Tibial nerve (tissue), 4 donors: ENCODE results near the gene KIF1A. TPM values are rescaled to one million over a fixed set of nuclear protein-coding genes. Genes with fewer than 3 reads are reported as not detected.

Experiments used
- DNase-seq, 2 donors: peaks; one replicate each; pipeline ENCODE4 v3.0.0-alpha.2; 2019; ENCODE audit warnings: low spot score in 2 of 2
- H3K27ac ChIP-seq, 4 donors: fragments of 200-600 bp; sonication (generic) in 3 of 4; one replicate each; pipeline ENCODE4 v1.5.1; 2017 to 2019; ENCODE audit warnings: mild to moderate bottlenecking in 1 of 4
- H3K27me3 ChIP-seq, 2 donors: fragments of 200-600 bp; sonication (generic) in 1 of 2; one replicate each; pipeline versions ENCODE4 v1.5.1 to v1.6.0; 2017 to 2019
- H3K36me3 ChIP-seq, 3 donors: fragments of 200-600 bp; sonication (generic); one replicate each; pipeline ENCODE4 v1.5.1; 2018 to 2019
- H3K4me1 ChIP-seq, 4 donors: fragments of 200-600 bp; sonication (generic) in 3 of 4; one replicate each; pipeline ENCODE4 v1.5.1; 2017 to 2019
- H3K4me3 ChIP-seq, 4 donors: fragments of 200-600 bp; sonication (generic) in 3 of 4; one replicate each; pipeline ENCODE4 v1.5.1; 2017 to 2019; ENCODE audit warnings: mild to moderate bottlenecking in 1 of 4, moderate library complexity in 1 of 4
- H3K9me3 ChIP-seq, 4 donors: fragments of 200-600 bp; sonication (generic) in 3 of 4; one replicate each; pipeline ENCODE4 v1.5.1; 2017 to 2019
- EP300 ChIP-seq, 2 donors: sonication (generic); formaldehyde crosslinking; IDR thresholded peaks; one replicate each; pipeline ENCODE4 v1.6.1; 2017; ENCODE audit warnings: antibody characterized with exemption in 2 of 2, mild to moderate bottlenecking in 1 of 2
- POLR2A ChIP-seq, 2 donors: fragments of 450-650 bp; IDR thresholded peaks; one replicate each; pipeline ENCODE4 v1.6.1; 2017; ENCODE audit warnings: antibody characterized with exemption in 2 of 2, mild to moderate bottlenecking in 2 of 2, moderate library complexity in 2 of 2
- WGBS, 2 donors: methylation state at CpG; one replicate each; pipeline ENCODE4 v1.1.5; 2018; 5-methylcytosine and 5-hydroxymethylcytosine counted together
- total RNA-seq, 4 donors: library from RNA; depleted of rRNA; stranded (reverse); fragments of >200 nt; gene quantifications; one replicate each; pipeline ENCODE4 v1.1.0, GENCODE V29; 2016
- TF ChIP-seq, protein P1 (sequence below), 5 experiments: fragments of 200-600 bp in 3 of 5; fragments of 450-650 bp in 2 of 5; sonication (generic) in 3 of 5; IDR thresholded peaks; one replicate each; pipeline ENCODE4 v1.5.1; 2016 to 2019; ENCODE audit warnings: antibody characterized with exemption in 5 of 5, mild to moderate bottlenecking in 3 of 5, moderate library complexity in 2 of 5

The KIF1A gene
- total RNA-seq, 4 donors from 2014 or later, result 31.9 to 82.2 (median 45.3) TPM

DNA sequence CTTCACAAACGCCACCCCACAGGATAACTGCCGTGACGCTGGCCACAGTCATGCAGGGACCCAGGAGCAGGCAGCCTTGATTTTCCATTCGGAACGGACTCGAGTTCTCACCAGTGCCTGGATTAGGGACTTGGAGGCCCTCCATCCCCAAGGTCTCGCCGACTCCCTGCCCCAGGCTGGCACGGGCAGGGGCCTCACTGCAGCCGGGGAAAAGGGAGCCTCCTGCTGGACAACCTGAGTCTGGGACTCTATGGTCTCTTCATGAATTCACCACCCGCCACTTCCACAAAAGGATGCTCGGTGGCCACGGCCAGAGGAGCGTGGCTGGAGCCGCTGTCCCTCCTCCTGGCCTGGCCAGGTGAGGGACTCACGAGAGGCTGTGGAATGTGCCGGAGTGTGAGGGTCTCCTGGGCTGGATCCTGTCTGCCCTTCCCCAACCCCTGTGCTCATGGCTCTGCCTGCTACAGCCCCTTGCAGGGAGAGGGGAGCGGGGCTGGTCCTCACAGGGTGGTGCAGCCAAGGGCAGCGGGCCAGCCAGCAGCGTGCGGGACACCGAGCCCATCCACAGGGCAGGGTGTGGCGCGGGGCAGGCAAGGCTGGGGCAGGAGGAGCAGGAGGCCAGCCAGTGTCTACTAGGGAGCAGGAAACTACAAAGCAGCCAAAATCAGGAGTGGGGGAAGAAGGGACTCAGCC, 86.1 kb downstream of the KIF1A start:
- H3K27me3 ChIP-seq, result peaks cover 0 to 22% of the 10 kb centered on the region in 2 donors
- no peak overlapping the region for H3K4me3 ChIP-seq
- TF ChIP-seq EP300 (IDR thresholded peaks at IDR 0.05), result no peak
- no peaks in the 10 kb centered on the region for H3K4me1 ChIP-seq
- WGBS, 2 donors, result 76 to 83% methylated on average over 13 to 20 of the region's 24 CpGs
- DNase-seq, result no peak
- H3K27ac ChIP-seq, result no peak overlapping the region
- peaks cover 0 to 18% (median 0%) of the 10 kb centered on the region in 3 donors for H3K36me3 ChIP-seq
- no peaks in the 10 kb centered on the region for H3K9me3 ChIP-seq

DNA sequence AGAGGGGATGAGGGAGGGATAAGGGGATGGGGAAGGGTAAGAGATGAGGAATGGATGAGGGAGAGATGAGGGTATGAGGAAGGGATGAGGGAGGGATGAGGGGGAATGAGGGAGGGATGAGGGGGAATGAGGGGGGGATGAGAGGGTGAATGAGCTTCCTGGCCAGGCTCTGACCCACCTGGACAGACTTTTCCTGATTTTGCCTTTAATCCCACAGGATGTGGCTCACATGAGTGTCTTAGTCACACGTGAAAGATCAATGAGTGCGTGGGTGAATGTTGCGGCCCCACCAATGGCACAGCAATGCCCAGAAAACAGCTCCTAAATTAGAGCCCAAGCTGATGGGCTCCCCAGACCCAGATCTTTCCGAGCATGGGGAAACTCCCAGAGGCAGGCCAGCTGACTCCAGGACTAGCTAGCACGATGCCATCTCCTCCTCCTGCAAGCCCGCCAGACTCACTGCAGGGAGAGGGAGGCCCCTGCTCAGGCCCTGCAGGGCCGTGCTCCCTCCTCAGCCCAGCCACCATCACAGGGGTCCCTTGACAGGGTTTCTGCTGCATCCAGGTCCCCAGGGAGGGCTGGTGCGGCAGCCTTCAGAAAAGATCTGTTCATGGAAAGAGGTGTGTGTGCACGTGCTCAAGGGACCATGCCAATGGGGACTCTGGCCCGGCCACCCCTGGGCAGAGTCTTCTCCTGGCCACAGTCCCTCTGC, 87.0 kb downstream of the KIF1A start:
- Histone ChIP-seq H3K4me3 (no peak overlapping the region), H3K4me1 (no peaks in the 10 kb centered on the region), H3K36me3 (peaks cover 0 to 18% (median 0%) of the 10 kb centered on the region in 3 donors), H3K27me3 (peaks cover 0 to 22% of the 10 kb centered on the region in 2 donors), H3K9me3 (no peaks in the 10 kb centered on the region), H3K27ac (no peak overlapping the region)
- TF ChIP-seq EP300 (IDR thresholded peaks at IDR 0.05) (no peak), POLR2A (IDR thresholded peaks at IDR 0.05) (no peak)
- TF ChIP-seq, protein P1, sequence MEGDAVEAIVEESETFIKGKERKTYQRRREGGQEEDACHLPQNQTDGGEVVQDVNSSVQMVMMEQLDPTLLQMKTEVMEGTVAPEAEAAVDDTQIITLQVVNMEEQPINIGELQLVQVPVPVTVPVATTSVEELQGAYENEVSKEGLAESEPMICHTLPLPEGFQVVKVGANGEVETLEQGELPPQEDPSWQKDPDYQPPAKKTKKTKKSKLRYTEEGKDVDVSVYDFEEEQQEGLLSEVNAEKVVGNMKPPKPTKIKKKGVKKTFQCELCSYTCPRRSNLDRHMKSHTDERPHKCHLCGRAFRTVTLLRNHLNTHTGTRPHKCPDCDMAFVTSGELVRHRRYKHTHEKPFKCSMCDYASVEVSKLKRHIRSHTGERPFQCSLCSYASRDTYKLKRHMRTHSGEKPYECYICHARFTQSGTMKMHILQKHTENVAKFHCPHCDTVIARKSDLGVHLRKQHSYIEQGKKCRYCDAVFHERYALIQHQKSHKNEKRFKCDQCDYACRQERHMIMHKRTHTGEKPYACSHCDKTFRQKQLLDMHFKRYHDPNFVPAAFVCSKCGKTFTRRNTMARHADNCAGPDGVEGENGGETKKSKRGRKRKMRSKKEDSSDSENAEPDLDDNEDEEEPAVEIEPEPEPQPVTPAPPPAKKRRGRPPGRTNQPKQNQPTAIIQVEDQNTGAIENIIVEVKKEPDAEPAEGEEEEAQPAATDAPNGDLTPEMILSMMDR (IDR thresholded peaks at IDR 0.05), result no peak
- no peak for DNase-seq
- 74 to 75% methylated on average over 10 of the region's 10 CpGs for WGBS, 2 donors

DNA sequence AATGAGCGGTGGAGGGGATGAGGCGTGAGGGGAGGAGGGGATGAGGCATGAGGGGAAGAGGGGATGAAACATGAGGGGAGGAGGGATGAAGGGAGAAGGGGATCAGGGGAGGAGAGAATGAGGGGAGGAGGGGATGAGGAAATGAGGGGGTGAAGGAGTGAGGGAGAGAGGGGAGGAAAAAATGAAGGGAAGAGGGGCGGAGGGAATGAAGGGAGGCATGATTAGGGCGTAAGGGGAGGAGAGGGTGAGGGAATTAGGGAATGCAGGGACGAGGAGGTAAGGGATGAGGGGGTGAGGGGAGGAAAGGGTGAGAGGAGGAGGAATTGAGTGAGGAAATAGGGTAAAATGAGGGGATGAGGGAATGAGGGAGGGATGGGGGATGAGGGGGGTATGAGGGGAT, 87.8 kb downstream of the KIF1A start:
- Histone ChIP-seq H3K36me3 (peaks cover 0 to 19% (median 0%) of the 10 kb centered on the region in 3 donors), H3K27ac (no peak overlapping the region), H3K4me3 (no peak overlapping the region), H3K4me1 (no peaks in the 10 kb centered on the region), H3K27me3 (peaks cover 0 to 22% of the 10 kb centered on the region in 2 donors), H3K9me3 (no peaks in the 10 kb centered on the region)
- 80 to 94% methylated on average over 5 of the region's 5 CpGs for WGBS, 2 donors
- TF ChIP-seq, protein P1 (IDR thresholded peaks at IDR 0.05), result no peak
- TF ChIP-seq POLR2A (IDR thresholded peaks at IDR 0.05), result no peak
- no peak for TF ChIP-seq EP300 (IDR thresholded peaks at IDR 0.05)
- DNase-seq, result no peak

DNA sequence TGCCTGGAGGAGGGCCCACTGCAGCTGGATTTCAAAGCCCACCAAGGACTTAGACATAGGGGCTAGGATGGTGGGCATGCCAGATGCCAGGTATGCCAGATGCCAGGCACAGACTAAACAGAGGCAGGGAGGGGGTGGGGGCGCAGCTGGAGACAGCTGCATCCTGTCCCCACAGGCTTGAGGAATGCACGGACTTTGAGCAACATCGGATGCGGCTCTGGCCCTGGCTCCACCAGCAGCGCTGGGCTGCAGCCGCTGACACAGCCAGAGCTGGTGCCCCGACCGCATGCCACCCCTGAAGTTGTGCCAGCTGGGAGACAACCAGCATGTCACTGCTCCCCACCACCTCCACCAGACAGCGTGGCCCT, 88.9 kb downstream of the KIF1A start:
- no peaks in the 10 kb centered on the region for H3K9me3 ChIP-seq
- 34 to 54% methylated on average over 6 to 7 of the region's 9 CpGs for WGBS, 2 donors
- H3K27ac ChIP-seq, result no peak overlapping the region
- H3K4me1 ChIP-seq, result no peaks in the 10 kb centered on the region
- peaks cover 0 to 22% of the 10 kb centered on the region in 2 donors for H3K27me3 ChIP-seq
- no peak overlapping the region for H3K4me3 ChIP-seq
- TF ChIP-seq POLR2A (IDR thresholded peaks at IDR 0.05), result no peak
- TF ChIP-seq, protein P1 (IDR thresholded peaks at IDR 0.05), result no peak
- DNase-seq, result no peak
- H3K36me3 ChIP-seq, result peaks cover 0 to 12% (median 0%) of the 10 kb centered on the region in 3 donors

DNA sequence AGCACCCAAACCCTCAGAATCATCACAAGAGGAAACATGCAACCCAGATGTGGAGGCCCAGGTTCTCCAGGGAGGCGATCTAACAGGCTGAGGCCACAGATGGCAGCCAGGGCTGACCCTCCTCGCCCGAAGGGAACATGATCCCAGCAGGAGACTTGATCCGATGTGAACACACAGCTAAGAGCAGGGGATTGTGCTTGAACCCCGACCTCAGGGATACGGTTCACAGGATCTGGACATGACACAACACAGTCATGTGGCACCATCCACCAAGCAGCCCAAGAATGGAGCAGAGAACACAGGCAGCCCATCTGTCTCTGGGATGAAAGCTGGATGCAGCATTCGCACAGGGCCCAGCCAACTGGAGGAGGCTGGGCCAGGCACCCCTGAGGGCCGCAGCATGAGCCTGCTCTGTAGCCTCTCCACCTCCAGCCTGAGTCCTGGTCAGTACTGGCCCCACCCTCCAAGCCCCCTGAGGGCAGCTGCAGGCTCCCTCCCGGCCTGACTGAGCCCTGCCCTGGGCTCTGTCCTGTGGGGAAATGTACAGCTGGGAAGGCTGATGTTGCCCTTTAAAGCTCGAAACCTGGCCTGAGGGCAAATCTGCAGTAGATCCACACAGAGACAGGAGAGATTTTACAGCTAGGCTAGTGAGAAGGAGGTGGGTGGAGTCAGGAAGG, 89.4 kb downstream of the KIF1A start:
- 63 to 67% methylated on average over 6 to 8 of the region's 10 CpGs for WGBS, 2 donors
- Histone ChIP-seq H3K27ac (no peak overlapping the region), H3K9me3 (no peaks in the 10 kb centered on the region), H3K4me1 (no peaks in the 10 kb centered on the region), H3K27me3 (peaks cover 0 to 22% of the 10 kb centered on the region in 2 donors), H3K36me3 (peaks cover 0 to 14% (median 0%) of the 10 kb centered on the region in 3 donors), H3K4me3 (no peak overlapping the region)
- no peak for DNase-seq
- TF ChIP-seq POLR2A (IDR thresholded peaks at IDR 0.05) (no peak), EP300 (IDR thresholded peaks at IDR 0.05) (no peak)
- TF ChIP-seq, protein P1 (IDR thresholded peaks at IDR 0.05), result no peak
